ENCODE measurements around the gene PPTC7. TPM values are rescaled to one million over a fixed set of nuclear protein-coding genes. Genes with fewer than 3 reads are reported as not detected.
"Not testable (repeated sequence)": the region's sequence is repeated elsewhere in the genome, so short reads cannot be mapped to it uniquely, and the experiment has no call there.

PPTC7 gene
- total RNA-seq, 1 donor from 2014 or later, result 29.9 TPM

- DNase-seq (ENCODE audit: low spot score), result no peak
These were observed 46.1 kb downstream of the PPTC7 start for GRCh38 chr12:110536834-110537604.

GRCh38 chr12:110534811-110535210 is 48.3 kb downstream of the PPTC7 start:
- DNase-seq (ENCODE audit: low spot score), result no peak

DNA sequence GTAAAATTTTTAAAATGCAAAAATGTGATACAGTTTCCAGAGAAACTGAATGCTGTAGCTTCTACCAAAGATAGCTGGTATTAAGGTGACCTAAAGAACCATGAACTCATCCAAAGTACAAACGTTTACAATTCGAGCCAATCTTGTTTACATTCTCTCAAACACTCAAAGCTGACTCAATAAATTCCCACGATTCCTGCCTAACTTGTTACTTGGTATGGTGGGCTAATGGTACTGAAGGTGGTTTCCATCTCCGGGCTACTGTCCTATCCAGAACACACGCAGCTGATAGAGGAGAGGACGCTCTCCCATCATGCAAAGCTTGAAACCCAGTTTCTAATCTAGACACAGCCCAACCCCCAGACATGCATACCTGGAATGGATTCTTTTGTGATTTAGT is 49.5 kb downstream of the PPTC7 start:
- DNase-seq (ENCODE audit: low spot score), result no peak

DNA sequence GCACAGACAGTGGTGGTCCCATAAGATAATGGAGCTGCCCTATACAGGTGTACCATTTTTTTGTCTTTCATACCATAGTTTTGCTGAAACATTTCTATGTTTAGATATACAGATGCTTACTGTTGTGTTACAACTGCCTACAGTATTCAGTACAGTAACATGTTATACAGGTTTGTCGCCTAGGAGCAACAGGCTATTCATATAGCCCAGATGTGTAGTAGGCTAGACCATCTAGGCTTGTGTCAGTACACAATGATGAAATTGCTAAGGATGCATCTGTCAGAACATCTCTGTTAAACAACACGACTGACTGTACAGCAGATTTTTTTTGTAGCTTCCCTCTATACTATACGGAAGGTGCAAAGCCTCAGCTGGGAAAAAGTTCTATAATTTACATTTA is 50.5 kb downstream of the PPTC7 start:
- no peak for DNase-seq (ENCODE audit: low spot score)

DNA sequence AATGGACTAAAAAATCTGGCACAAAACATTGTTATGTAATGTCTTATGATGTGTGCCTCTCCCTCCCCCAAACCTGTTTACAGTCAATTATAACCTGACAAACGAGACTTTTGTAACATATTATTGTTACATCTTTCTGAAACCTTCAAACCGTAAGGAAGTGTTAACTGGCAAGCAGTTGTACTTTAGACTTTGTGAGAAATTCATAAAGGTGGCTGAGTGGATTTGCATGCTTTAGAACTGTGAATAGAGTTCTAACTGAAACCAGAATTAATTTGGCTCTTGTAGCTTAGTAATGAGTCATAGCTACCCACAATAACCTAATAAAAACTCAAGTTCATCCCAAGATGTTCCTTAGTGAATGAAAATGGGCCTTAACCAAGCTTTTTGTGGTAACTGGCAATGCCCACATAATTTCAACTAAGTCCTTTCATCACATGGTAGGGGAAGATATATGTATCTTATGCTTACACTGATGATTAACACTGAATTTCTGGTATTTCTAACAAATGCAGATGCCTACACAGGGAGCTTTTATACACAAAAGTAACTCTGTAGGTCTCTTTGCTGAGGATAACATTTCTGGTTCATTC is 51.3 kb downstream of the PPTC7 start:
- no peak for DNase-seq (ENCODE audit: low spot score)

GRCh38 chr12:110530511-110530910 is 52.6 kb downstream of the PPTC7 start:
- DNase-seq (ENCODE audit: low spot score), result no peak

DNA sequence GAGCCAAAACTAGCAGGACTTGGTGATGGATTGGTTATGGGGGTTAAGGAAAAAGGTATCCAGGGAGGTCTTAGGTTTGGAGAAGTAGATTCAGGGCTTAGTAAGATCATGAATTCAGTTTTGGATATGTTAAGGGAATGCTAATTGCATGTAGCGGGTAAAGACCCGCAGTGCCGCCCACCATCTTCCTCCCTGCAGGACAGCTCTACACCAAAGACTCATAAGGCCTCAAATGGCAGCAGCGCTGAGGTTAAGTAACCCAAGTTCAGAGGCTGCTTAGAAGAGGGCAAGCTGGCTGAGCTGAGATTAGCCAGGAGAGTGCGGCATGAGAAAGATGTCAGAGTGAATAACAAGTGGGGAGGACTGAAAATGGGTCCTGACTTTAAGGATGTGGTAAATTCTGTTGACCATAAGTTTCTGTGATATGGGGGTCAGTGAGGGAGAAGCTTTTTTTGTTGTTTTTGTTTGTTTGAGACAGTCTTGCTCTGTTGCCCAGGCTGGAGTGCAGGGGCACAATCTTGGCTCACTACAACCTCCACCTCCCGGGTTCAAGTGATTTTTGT is 54.8 kb downstream of the PPTC7 start:
- DNase-seq (ENCODE audit: low spot score), result no peak

DNA sequence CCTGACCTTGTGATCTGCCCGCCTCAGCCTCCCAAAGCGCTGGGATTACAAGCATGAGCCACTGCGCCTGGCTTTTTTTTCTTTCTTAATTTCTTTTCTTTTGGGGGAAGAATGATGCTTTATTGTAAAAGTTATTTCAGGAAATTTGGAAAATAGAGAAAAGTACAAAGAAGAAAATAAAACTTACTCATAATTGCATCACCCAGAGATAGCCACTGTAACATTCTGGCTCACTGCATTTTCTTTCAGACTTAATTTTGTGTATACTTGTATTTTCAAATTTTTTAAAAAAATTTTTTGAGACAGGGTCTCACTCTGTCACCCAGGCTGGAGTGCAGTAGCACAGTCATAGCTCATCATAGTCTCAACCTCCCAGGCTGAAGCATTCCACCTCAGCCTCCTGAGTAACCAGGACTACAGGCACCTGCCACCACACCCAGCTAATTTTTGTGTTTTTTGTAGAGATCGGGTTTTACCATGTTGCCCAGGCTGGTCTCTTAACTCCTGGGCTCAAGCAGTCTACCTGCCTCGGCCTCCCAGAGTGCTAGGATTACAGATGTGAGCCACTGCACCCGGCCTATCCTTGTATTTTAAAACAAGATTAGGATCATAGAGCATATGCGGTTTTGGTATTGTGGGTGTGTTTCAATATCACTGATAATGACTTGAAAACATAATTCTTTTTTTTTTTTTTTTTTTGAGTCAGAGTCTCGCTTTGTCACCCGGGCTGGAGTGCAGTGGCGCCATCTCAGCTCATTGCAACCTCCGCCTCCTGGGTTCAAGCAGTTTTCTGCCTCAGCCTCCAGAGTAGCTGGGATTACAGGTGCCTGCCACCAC is 62.0 kb downstream of the PPTC7 start:
- DNase-seq (ENCODE audit: low spot score), result not testable (repeated sequence)

- DNase-seq (ENCODE audit: low spot score), result not testable (repeated sequence)
These were observed 65.1 kb downstream of the PPTC7 start for GRCh38 chr12:110518014-110518413.

DNA sequence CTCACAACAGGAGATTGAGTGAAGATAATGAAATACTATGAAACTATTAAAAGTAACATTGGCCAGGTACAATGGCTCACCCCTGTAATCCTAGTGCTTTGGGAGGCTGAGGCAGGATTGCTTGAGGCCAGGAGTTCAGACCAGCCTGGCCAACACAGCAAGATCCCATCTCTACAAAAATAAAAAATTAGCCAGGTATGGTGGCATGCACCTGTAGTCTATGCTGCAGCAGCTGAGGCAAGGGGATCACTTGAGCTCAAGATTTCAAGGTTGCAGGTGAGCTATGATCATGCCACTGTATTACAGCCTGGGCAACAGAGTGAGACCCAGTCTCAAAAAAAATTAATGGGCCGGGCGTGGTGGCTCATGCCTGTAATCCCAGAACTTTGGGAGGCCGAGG is 66.1 kb downstream of the PPTC7 start:
- DNase-seq (ENCODE audit: low spot score), result no peak

DNA sequence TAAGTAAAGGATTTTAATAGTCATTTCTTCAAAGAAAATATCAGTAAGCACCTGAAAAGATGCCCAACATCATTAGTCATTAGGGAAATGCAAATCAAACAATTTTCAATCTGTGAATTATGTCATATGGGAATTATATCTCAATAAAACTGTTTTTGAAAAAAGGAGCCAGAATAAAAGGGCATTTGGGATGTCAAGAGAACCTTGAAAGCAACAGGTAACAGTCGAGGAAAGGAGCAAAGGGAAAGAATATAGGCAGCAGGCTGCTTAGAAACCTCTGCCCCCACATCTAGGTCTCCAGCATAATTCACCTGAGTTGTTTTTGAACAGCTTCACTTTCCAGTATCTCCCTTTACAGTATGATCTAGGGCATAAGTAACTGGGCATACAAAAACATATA is 68.8 kb downstream of the PPTC7 start:
- DNase-seq (ENCODE audit: low spot score), result no peak

- no peak for DNase-seq (ENCODE audit: low spot score)
These were observed 69.3 kb downstream of the PPTC7 start for GRCh38 chr12:110513842-110514241.

GRCh38 chr12:110508071-110508586 is 75.0 kb downstream of the PPTC7 start:
- DNase-seq (ENCODE audit: low spot score), result no peak

DNA sequence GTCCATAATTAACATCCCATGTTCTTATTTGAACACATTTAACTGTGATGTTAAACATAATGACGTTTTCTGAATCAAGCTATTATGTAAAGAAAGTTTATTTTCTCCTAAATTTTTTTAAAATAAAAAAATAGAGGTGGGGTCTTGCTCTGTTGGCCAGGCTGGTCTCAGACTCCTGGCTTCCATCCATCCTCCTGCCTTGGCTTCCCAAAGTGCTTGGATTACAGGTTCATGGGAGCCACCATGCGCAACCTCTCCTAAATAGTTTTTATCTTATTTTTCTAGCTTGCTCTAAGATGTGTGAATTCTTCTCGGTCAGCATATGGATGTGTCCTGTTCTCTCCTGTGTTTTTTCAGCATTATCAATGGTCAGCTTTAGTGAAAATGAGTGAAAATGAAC is 77.8 kb downstream of the PPTC7 start:
- DNase-seq (ENCODE audit: low spot score), result no peak

DNA sequence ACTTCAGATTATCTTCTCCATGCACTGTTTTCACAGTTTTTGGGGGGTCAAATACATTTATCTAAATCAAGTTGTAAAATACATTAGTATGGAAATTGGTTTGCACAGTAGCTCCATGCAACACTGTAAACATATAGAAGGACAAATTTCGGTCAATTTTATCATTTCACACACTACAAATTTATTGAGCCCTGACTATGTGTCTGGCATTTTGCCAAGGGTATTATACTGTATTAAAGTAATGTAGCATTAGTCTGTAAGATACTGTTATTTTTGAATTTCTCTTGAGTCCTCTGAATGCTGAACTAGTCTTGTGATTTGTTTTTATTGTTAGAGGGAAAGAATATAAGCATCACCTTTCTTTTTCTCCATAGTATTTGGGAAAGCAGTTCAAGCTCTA is 79.7 kb downstream of the PPTC7 start:
- DNase-seq (ENCODE audit: low spot score), result no peak

- DNase-seq (ENCODE audit: low spot score), result peak; percentile 98
These were observed 81.1 kb downstream of the PPTC7 start, which contains the start of the genes RAD9B and VPS29 for GRCh38 chr12:110501752-110502738. RAD9B (plus strand) TSS chr12:110502331; CDS start chr12:110502338, 7 bp downstream. VPS29 (minus strand) TSS chr12:110502111; CDS start chr12:110502051, 60 bp downstream.

GRCh38 chr12:110501399-110501751 is 81.7 kb downstream of the PPTC7 start:
- no peak for DNase-seq (ENCODE audit: low spot score)

DNA sequence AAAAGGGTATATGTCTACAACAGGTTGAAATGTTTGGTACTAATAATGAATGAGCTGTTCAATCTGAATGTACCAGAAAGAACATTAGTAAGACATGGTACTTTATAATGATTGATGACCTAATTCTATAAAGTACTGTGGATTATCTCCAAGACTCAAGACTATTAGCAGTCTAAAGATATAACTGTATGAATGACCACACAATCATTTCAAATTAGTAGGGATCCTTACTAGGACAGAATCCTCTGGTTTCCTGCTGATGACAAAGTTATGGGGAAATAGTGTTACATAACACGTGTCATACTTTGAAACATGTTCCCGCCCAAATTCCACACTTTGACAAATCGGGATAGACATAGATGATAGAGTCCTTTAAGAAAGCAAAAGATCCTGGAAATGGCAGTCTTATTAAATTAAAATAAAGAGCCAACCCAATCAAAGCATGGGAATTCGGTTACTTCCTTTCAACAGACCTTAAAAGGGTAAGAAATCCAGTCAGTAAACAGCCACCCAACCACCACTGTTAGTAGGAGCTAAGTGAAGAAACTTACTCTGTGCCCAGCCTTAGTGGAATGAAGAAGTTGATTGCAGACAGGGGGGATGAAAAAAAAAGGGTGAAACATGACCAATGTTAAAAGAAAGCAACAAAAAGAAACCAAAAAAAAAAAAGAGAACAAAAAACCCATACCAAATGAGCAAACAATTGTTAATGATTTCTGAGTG is 84.0 kb downstream of the PPTC7 start:
- DNase-seq (ENCODE audit: low spot score), result no peak
